GM19463 (cell line): ENCODE measurements around the gene LRRC10B.

Experiments used
- ATAC-seq: cut with Tn5 transposase; IDR thresholded peaks from one replicate; pipeline ENCODE4 v1.9.1; 2021; ENCODE audit warnings: mild to moderate bottlenecking, moderate library complexity; ENCODE audit not compliant: unreplicated experiment

The LRRC10B gene

GRCh38 chr11:61528114-61528513 lies 19.6 kb downstream of the LRRC10B start:
- ATAC-seq = no peak

DNA sequence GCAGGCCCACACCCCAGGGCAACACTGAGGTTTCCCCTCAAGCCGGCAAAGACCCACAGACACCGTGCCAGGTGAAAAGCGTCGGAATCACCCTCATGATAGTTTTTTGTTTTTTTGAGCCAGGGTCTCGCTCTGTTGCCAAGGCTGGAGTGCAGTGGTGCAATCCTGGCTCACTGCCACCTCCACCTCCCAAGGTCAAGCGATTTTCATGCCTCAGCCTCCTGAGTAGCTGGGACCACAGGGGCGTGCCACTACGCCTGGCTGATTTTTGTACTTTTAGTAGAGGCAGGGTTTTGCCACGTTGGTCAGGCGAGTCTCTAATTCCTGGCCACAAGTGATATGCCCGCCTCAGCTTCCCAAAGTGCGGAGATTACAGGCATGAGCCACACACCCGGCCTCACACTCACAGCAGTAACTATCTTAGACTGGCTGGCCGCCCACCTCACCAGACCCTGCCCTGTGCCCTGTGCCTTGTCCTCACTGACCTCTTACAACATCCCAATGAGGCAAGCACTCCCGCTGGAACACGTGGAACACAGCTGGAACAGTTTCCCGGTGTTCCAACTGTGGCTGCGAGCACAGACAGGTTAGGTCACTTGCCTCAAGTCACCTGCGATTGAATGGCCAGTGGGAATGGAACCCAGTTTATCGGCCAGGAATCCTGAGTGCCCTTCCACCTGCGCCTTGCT lies 21.1 kb downstream of the LRRC10B start:
- no peak for ATAC-seq

- no peak for ATAC-seq
Observed at GRCh38 chr11:61531044-61531443, 22.5 kb downstream of the LRRC10B start.

- ATAC-seq = no peak
Observed at GRCh38 chr11:61532134-61533038, 23.8 kb downstream of the LRRC10B start.

DNA sequence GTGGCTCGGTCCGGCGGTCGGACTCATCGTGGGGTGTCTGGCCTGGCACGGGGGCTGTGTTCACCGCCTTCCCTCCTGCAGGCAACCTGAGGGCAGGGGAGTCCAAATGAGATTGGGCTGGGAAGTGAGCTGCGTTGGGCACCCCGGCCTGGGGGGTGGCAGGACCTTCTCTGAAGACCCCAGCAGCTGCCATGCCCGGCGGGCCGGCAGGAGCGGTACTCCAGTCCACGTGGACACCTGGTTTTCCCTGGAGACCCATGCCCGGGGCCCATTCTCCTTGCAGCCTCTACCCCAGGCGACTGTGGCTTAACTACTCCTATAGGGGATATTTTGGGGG lies 24.5 kb downstream of the LRRC10B start:
- no peak for ATAC-seq

- no peak for ATAC-seq
Observed at GRCh38 chr11:61533401-61533800, 24.9 kb downstream of the LRRC10B start.

GRCh38 chr11:61534025-61534932 lies 25.7 kb downstream of the LRRC10B start:
- no peak for ATAC-seq

DNA sequence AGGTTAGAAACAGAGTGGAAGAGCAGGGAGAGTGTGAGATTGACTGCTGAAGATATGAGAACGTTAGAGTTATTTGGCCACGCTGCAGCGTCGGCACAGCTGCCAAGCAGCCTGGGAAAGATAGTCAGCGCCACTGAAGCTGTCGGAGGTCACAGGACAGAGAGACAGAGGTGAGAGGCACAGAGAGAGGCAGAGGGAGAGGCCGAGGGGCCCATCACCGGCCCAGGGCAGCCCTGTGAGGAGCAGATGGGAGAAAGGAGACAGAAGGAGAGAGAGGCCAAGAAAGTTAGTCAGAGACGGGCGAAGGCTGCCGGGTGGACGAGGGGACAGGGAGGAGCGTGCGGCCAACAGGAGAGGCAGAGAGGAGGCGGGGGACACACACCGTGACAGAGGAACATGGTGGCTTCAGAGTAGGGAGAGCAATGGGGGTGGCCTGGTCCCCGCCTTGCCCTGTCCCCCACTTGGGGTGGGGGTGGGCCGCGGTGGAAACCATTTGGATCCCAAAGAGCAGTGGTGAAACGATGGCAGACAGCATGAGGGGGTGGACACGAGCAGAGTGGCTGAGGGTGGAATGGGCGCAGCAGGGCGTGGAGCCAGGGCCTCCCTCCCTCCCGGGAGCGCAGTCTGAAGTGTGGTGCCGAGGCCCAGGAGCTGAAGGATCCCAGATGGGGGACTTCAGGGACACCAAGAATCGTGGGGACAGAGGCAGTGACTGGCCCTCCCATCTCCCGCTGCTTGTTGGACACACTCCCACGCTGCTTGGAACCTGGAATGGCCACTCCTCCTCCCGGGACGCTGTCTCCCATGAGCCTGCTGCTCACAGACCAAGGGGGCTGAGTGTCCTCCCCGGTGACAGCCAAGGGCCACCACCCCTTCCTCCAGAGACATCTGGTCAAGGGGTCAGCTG lies 26.6 kb downstream of the LRRC10B start:
- no peak for ATAC-seq

DNA sequence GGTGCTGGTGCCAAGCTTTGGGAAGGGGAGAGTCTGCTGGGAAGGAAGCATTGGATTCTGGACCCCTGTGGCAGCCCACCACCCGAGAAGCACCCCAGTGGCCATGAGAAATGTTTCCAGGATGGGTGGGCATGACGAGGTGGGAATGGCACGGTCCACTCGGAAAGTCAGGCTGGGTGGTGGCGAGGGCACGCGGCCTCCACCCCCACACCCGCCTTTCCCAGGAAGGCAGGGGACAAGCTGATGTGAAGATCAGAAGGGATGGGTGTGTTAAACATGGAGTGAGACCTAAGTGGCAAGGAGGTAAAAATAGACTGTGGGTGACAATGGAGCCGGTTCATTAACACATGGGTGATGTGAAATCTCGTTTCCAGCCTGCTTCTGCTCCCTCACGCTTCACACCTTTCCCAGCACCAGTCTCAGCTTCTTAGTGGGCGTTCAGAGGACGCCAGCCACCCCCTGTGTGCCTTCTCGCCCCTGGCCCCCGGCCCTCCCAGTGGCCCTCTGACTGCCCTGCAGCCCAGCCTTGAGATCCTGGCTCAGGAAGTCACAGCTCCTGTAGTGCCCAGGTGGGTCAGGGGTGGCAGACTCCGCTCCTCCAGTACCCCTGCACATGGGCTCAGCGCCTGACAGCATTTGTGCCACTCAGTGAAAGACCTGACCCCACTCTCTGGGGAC lies 27.6 kb downstream of the LRRC10B start:
- no peak for ATAC-seq

DNA sequence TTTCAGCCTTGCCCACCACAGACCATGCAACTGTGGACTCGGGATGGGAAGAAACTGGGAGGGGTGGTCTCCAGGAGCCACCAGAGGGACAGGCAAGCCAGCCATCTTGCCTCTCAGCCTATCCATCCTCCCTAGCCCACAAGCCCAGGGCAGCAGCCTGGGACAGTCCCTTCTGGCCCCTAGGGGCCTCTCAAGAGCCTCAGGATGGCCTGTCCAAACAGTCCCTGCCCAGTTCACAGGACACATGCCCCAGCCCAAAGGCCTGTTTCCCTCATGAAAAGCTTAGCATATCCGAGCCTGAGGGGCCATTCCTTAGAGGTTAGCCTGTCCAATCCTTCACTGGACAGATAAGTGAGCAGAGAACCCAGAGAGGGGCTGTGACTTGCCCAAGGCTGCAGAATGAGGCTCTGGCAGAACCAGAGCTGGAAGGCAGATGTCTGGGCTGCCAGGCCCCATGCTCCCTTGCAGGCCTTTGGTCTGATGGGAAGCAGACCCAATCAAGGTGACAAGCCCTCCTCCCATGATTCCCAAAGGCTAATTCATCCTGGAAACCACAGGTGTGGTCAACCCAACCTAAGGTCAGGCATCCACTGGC lies 28.2 kb downstream of the LRRC10B start:
- ATAC-seq = no peak

GRCh38 chr11:61537326-61537725 lies 28.8 kb downstream of the LRRC10B start:
- ATAC-seq = no peak

GRCh38 chr11:61538636-61538961 lies 30.1 kb downstream of the LRRC10B start:
- no peak for ATAC-seq

- ATAC-seq = no peak
Observed at GRCh38 chr11:61539006-61539405, 30.5 kb downstream of the LRRC10B start.

- ATAC-seq = no peak
Observed at GRCh38 chr11:61539831-61540357, 31.3 kb downstream of the LRRC10B start.

DNA sequence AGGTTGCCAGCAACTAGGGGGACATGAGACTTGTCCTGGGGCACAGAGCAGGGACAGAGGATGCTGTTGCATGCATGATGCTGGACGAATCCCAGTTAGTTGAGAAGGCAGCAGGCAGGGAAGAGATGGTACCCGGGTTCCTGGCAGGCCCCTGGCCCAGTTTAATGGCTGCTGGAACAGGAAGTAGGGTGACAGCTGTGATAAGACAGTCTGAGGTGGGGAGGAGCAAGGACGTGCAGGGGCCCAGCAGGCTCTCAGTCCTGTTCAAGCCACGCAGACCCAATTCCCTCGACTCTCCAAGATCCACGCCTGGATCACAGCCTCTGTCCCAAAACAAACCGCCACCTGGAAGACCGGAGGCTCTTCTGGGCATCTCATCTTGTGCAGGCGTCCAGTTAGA lies 32.0 kb downstream of the LRRC10B start:
- no peak for ATAC-seq

GRCh38 chr11:61541598-61541997 lies 33.0 kb downstream of the LRRC10B start:
- no peak for ATAC-seq

DNA sequence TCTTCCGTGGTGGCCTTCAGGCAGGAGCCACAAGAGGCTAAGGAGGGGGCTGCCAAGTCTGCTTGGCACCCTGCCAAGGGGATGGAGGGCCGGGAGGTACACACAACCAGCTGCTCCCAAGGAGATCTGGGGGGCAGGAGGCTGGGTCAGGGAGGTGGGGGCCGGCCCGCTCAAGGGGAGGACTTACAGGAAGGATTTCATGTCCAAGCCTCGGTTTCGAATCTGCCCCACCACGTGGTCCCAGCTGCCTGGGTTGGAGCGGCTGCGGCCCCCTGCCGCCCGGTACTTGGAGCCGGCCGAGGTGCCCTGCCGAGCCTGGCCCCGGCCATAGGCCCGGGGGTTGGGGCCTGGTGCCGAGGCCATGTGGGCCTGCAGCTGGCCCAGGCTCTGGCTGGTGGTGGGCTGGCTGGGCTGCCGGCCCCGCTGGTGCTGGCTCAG lies 33.5 kb downstream of the LRRC10B start:
- ATAC-seq = no peak

DNA sequence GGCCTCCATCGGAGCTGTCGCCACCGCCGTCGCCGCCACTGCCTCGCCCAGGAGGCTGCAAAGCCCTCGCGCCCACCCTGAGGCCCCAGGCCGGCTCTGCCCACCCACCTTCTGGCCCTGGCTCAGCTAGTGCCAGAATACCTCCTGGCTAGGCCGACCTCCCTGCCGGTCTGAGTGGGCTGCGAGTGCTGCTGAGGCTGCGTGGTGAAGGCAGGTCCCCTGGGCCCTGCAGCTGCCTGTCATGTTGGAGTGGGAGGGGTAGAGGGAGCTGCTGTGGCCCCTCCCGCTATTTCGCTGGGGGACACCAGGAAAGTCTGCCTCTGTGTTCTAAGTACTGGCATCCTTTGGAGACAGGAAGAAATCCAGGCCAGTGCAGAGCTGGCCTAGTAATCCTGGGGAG lies 34.2 kb downstream of the LRRC10B start:
- ATAC-seq = no peak

DNA sequence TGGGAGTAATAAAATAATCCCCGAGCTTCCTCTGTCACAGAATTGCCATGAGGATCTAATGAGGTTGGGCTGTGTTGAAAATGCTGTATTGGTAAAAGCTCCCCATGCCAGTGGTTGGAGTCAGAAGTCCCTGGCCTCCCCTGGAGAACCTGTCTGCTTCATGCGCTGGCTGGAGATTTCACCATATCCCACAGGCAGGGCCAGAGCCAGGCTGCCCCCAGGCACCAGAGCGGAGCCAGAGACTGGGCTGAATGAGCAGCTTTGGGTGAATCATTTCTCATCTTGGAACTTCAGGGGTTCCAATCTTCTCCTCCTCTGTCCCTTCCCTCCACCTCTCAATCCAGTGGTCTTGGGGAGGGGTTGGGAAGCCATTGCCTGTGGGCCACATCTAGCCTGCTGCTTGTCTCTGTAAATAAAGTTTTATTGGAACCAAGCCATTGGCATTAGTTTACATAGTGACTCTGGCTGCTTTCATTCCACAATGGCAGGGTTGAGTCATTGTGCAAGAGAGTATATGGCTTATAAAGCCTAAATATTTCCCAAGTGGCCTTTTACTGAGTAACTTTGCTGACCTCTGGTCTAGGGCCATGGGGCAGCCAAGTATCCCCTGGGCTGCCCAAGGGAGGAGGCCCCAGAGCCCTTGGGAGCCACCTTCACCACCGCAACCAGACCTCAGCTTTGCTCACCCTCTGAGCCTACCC lies 35.2 kb downstream of the LRRC10B start:
- ATAC-seq = no peak
